ENCODE data around the gene PNPLA8.

- no peak for TF ChIP-seq EP300 (IDR thresholded peaks at IDR 0.05; ENCODE audit: low read depth)
- no peak for TF ChIP-seq CTCF (IDR thresholded peaks at IDR 0.05)
- TF ChIP-seq POLR2AphosphoS5 (IDR thresholded peaks at IDR 0.05) = no peak
- TF ChIP-seq POLR2A (IDR thresholded peaks at IDR 0.05) = no peak
These were observed 33.3 kb upstream of the PNPLA8 start for GRCh38 chr7:108559253-108559652.

Measured in transverse colon (tissue), 4 donors.